ENCODE data around the gene ABCB7.

DNA sequence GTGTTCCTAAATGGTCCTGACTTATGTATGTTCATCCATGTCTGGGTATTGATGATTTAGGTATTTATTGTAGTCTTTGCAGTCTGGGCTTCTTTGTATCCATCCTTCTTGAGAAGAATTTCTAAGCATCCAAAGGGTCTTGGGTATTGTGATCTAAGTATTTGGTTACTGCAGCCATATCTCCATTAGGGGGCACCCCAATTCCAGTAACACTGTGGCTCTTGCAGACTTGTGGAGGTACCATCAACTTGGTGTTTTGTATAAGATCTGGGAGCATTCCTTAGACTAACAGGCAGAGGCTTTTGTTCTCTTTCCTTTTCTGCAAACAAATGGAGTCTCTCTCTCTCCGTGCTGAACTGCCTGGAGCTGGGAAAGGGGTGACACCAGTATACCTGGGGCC, 117.2 kb downstream of the ABCB7 start:
- TF ChIP-seq, protein P1, sequence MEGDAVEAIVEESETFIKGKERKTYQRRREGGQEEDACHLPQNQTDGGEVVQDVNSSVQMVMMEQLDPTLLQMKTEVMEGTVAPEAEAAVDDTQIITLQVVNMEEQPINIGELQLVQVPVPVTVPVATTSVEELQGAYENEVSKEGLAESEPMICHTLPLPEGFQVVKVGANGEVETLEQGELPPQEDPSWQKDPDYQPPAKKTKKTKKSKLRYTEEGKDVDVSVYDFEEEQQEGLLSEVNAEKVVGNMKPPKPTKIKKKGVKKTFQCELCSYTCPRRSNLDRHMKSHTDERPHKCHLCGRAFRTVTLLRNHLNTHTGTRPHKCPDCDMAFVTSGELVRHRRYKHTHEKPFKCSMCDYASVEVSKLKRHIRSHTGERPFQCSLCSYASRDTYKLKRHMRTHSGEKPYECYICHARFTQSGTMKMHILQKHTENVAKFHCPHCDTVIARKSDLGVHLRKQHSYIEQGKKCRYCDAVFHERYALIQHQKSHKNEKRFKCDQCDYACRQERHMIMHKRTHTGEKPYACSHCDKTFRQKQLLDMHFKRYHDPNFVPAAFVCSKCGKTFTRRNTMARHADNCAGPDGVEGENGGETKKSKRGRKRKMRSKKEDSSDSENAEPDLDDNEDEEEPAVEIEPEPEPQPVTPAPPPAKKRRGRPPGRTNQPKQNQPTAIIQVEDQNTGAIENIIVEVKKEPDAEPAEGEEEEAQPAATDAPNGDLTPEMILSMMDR (IDR thresholded peaks at IDR 0.05), result peak; percentile 31
- TF ChIP-seq EZH2 (IDR thresholded peaks at IDR 0.05) (no peak), EZH2phosphoT487 (IDR thresholded peaks at IDR 0.05) (no peak)
